ENCODE measurements around the gene PTGER3.

DNA sequence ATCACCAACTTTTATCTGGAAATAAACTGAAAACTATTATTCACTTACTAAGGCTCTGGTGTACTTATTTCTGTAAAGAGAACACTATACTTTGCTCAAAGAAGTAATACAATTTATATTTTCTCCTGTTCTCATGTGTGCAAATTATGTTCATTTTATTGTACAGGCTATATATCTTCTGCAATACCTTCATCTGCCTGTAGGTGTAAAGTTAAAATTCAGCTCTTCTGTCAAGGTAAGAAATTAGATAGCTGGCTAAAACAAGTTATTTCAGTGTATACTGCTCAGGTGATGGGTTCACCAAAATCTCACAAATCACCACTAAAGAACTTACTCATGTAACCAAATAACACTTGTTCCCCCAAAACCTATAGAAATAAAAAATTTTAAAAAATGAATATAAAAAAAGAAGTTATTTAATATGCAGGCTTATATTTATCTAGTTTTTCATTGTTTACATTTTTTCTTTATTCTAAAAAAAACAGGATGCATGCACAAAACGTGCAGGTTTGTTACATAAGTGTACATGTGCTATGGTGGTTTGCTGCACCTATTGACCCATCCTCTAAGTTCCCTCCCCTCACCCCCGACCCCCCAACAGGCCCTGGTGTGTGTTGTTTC, 81.5 kb downstream of the PTGER3 start:
- no peak for TF ChIP-seq TCF7L2 (IDR thresholded peaks at IDR 0.05; ENCODE audit: low read depth, low read length)
- TF ChIP-seq, protein P1, sequence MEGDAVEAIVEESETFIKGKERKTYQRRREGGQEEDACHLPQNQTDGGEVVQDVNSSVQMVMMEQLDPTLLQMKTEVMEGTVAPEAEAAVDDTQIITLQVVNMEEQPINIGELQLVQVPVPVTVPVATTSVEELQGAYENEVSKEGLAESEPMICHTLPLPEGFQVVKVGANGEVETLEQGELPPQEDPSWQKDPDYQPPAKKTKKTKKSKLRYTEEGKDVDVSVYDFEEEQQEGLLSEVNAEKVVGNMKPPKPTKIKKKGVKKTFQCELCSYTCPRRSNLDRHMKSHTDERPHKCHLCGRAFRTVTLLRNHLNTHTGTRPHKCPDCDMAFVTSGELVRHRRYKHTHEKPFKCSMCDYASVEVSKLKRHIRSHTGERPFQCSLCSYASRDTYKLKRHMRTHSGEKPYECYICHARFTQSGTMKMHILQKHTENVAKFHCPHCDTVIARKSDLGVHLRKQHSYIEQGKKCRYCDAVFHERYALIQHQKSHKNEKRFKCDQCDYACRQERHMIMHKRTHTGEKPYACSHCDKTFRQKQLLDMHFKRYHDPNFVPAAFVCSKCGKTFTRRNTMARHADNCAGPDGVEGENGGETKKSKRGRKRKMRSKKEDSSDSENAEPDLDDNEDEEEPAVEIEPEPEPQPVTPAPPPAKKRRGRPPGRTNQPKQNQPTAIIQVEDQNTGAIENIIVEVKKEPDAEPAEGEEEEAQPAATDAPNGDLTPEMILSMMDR (IDR thresholded peaks at IDR 0.05) = peak; percentile 29; the same call in 1 of the 2 replicates
- TF ChIP-seq, protein P2, sequence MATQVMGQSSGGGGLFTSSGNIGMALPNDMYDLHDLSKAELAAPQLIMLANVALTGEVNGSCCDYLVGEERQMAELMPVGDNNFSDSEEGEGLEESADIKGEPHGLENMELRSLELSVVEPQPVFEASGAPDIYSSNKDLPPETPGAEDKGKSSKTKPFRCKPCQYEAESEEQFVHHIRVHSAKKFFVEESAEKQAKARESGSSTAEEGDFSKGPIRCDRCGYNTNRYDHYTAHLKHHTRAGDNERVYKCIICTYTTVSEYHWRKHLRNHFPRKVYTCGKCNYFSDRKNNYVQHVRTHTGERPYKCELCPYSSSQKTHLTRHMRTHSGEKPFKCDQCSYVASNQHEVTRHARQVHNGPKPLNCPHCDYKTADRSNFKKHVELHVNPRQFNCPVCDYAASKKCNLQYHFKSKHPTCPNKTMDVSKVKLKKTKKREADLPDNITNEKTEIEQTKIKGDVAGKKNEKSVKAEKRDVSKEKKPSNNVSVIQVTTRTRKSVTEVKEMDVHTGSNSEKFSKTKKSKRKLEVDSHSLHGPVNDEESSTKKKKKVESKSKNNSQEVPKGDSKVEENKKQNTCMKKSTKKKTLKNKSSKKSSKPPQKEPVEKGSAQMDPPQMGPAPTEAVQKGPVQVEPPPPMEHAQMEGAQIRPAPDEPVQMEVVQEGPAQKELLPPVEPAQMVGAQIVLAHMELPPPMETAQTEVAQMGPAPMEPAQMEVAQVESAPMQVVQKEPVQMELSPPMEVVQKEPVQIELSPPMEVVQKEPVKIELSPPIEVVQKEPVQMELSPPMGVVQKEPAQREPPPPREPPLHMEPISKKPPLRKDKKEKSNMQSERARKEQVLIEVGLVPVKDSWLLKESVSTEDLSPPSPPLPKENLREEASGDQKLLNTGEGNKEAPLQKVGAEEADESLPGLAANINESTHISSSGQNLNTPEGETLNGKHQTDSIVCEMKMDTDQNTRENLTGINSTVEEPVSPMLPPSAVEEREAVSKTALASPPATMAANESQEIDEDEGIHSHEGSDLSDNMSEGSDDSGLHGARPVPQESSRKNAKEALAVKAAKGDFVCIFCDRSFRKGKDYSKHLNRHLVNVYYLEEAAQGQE (IDR thresholded peaks at IDR 0.05; ENCODE audit: insufficient read depth in 1 of 2, low read depth in 2 of 2, low read length in 1 of 2) = no peak
- no peak for TF ChIP-seq POLR2AphosphoS5 (IDR thresholded peaks at IDR 0.05; ENCODE audit: low read depth, low read length)

All from Panc1 (cell line).